Gastrocnemius medialis (tissue), 4 donors: Measurements from ENCODE around the gene PFDN1.

ENCODE experiments used
- CTCF ChIP-seq, 5 experiments: fragments of 450-650 bp in 3 of 5; fragments of 200-600 bp in 2 of 5; sonication (generic) in 2 of 5; IDR thresholded peaks in 4 of 5; conservative IDR thresholded peaks in 1 of 5; 1 replicate in 4 of 5; 2 replicates in 1 of 5; pipeline ENCODE4 v1.5.1; 2016 to 2019; ENCODE audit warnings: antibody characterized with exemption in 5 of 5, mild to moderate bottlenecking in 3 of 5, moderate library complexity in 3 of 5
- POLR2A ChIP-seq, 2 donors: fragments of 450-650 bp; IDR thresholded peaks; one replicate each; pipeline ENCODE4 v1.6.1; 2017; ENCODE audit warnings: antibody characterized with exemption in 2 of 2, mild to moderate bottlenecking in 2 of 2, moderate library complexity in 2 of 2

DNA sequence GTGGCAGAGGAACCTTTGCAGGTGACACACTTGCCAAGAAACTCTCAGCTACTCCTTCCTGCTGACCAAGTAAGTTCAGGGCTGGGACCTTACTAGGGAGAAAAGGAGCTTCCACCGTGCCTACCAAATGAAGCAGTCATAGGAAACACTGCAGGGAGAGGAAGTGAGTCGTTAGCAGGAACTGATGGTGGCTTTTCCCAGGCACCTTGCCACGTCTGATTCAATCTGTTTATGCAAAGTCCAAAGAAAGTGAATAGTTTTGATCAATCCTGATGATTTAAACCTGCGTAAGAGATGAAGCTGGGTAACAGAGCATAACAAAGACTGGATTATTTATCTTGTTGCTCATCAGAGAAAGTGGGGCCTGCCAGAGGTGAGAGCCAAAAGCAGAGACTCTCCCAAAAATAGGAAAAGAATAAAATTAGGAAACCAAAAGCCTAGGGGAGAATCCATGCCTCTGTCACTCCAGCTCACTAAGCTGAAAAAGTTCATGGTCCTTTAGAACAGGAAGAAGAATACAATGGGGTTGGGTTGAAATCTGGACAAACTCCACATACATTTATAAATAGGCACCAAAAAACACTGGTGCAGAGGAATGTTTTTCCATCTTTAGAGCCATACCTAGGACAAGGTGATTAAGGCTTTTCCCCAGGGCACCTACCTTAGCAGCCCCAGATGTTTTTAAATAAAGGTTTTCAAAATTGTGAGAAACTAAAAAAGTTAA, 9.3 kb upstream of the PFDN1 start:
- TF ChIP-seq CTCF (IDR thresholded peaks at IDR 0.05 in 4 of 5, conservative IDR thresholded peaks at IDR 0.05 in 1 of 5) (no peak), POLR2A (IDR thresholded peaks at IDR 0.05) (no peak)
